Activated CD8-positive, alpha-beta memory T cell treated with anti-CD3 and anti-CD28 coated beads, Interleukin-2, amount 50 U/mL, for 24 hours (primary cell): Measurements from ENCODE around the gene EPS15.

Source experiments
- DNase-seq: peaks from one replicate; pipeline ENCODE4 v3.0.0-alpha.2; 2020; ENCODE audit errors: extremely low read depth

Gene EPS15

DNA sequence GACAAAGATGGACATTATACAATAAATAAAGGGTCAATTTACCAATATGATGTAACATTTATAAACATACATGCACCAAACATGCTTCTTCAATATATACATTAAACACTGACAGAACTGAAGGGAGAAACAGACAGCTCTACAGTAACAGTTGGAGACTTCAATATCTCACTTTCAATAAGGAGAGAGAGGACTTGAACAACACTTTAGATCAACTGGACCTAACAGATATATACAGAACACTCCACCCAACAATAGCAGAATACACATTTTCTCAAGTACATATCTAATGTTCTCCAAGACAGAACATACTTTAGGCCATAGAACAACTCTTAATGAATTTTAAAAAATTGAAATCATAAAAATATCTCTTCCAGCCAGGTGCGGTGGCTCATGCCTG lies 138.1 kb downstream of the EPS15 start:
- no peak for DNase-seq

DNA sequence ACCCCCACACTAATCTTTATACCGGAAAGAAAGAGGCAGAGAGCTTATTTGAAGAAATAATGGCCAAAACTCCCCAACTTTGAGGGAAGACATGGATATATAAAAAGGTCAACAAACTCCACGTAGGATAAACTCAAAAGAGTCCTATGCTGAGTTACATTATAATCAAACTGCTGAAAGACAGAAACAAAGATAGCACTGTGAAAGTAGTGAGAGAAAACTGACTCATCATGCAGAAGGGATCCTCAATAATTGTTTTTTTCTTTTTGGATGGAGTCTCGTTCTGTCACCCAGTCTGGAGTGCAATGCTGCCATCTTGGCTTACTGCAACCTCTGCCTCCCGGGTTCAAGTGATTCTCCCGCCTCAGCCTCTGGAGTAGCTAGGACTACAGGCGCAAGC lies 140.2 kb downstream of the EPS15 start:
- DNase-seq = no peak

DNA sequence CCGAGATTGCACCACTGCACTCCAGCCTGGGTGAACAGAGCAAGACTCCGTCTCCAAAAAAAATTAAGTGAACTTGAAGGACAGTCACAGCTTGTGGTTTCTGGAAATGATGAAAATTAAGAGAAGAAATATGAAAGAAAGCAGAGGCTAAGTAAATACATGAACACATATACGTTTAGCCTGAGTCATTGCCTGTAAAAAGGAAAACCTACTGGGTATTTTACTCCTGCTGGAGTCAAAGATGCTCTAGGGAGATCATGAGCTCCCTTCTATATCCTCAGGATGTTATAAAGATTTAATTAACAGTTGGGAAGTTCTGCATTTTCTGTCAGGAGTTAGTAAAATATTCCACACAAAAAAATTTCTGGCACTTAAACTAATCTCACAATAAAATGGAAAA lies 145.2 kb downstream of the EPS15 start:
- no peak for DNase-seq

DNA sequence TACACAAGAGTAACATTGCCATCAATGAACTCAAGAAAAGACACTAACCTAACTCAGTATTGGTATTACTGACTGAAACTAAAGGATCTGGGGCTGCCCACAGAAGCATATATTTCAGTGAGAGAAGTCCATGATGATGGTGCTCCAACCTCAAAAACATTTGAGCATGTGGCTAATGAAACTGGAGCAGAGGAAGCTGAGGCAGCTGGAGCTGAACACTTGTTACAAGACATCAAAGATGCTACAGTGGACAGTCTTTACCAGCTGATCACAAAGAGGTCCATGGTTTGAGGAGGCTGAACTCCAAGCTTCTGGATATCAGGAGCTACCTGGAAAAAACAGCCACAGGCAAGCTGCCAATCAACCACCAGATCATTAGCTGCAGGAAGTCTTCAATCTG lies 146.5 kb downstream of the EPS15 start:
- no peak for DNase-seq

DNA sequence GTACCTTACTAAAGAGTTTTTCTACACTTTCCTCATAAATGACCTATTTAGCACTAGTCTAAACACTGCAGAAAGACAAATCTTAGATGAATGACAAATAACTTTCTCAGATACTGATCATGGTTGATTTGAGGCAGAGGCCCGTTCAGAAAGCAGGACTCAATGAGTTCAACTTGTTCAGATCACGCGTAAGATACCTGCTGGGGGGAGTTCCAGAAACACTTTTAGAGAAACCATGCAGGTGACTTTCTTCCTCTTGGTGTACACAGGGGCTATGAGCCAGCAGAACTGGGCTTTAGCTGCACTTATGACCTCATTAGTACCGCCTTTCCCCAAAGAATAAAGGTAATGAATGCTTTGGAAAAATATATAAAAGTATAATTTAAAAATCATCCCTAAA lies 149.9 kb downstream of the EPS15 start:
- no peak for DNase-seq

DNA sequence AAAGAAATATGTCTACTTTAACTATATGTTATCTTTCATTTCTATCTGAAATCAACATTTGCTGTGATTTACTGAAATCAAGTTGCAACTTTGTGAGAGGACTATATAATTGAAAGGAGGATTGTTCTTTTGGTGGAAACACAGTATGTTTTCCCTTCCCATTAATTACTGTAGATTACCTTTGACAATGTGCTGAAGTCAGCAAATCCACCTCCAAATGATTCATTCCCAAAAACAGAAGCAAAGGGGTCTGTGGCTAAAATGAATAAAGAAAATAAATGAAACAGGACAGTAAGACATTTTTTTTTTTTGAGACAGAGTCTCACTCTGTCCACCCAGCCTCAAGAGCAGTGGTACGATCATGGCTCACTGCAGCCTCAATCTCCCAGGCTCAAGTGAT lies 153.3 kb downstream of the EPS15 start:
- DNase-seq = no peak

DNA sequence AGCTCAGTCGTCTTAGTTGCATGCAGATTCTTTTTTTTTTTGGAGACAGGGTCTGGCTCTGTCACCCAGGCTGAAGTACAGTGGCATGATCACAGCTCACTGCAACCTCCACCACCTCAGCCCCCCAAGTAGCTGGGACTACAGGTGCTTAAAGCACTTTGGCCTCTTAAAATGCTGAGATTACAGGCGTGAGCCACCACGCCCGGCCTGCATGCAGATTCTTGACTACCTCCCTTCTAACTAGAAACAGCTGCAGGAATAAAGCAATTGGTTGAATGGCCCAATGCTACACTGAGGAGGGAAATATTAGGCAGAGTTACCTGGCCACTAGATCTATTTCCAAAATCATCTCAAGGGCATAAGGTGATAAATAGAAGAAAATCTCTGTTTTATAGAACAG lies 159.2 kb downstream of the EPS15 start:
- DNase-seq = no peak

DNA sequence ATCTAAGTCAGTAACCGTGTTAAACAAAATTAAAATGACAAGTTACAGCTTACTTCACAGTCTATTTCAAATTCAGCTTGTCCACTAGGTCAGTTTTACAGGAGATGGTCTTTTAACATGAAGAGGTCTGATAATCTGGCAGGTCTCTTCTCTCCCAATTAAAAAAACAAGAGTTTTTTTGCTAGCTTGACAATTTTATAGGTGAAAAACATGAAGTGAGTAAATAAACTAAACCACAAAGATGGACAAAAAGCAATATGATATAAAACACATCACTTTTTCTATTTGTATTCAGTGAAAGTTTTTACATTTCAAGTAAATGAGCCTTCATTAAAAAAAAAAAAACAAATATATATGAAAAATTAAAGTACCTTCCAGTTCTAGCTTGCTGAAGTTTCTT lies 163.7 kb downstream of the EPS15 start:
- no peak for DNase-seq

DNA sequence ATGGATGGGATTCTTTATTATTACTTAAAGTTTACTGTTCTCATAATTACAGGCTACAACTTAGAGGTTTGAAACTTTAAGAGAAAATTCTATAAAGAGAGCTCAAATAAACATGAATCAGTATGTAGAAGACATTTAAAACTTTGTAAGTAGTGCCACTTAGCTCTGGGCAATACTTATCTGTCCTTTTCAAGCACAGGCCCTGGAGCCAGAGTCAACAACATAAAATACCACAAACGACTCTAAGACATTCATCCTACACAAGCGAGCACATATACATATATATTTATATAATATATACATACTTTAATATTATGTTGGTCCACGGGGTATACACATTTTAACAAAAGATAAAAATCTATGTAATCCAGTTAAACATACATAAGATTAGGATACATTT lies 164.7 kb downstream of the EPS15 start:
- DNase-seq = no peak

DNA sequence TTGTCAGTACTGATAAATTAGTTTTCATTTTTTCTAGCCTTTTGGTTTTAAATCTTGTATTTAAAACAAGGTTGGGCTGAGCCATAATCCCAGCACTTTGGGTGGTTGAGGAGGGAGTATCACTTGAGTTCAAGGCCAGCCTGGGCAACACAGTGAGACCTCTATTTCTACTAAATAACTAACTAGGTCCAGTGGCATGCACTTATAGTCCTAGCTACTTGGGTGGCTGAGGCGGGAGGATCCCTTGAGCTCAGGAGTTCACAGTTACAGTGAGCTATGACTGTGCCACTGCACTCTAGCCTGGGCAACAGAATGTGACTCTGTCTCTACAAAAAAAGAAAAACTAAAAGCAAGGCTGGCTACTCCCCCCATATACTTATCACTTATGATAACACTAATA lies 167.2 kb downstream of the EPS15 start:
- DNase-seq = no peak

DNA sequence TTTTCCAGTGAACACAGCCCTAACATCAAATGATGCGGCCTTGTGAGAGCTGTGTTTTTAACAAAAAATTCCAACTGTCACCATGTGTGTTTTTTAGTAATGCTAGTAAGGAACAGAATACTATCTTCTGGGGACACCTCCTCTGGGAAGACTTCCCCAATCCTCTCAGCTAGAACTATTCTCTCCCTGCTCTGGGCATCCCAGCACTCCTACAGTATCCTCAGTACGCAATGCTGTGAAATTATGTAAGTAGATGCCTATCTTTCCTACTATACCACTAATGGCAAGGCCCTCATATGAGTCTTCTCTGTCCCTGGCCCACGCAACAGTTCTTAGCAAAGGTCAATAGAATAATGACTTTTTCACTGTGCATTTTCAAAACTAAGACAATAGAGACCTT lies 169.2 kb downstream of the EPS15 start:
- no peak for DNase-seq

DNA sequence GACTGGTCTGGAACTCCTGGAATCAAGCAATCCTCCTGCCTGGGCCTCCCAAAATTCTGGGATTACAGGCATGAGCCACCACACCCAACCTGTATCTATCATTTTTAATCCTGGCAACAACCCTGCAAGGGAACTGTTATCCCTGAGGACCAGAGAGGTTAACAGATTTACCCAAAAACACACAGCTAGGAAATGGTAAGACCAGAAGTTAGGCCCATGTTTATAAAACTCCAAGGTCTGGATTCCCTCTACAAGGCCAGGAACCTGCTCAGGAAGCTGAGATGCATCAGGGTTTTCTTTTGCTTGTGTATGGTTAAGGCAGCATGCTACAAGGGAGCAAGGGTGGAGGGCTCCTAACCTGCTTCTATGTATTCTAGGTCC lies 170.9 kb downstream of the EPS15 start:
- DNase-seq = no peak

DNA sequence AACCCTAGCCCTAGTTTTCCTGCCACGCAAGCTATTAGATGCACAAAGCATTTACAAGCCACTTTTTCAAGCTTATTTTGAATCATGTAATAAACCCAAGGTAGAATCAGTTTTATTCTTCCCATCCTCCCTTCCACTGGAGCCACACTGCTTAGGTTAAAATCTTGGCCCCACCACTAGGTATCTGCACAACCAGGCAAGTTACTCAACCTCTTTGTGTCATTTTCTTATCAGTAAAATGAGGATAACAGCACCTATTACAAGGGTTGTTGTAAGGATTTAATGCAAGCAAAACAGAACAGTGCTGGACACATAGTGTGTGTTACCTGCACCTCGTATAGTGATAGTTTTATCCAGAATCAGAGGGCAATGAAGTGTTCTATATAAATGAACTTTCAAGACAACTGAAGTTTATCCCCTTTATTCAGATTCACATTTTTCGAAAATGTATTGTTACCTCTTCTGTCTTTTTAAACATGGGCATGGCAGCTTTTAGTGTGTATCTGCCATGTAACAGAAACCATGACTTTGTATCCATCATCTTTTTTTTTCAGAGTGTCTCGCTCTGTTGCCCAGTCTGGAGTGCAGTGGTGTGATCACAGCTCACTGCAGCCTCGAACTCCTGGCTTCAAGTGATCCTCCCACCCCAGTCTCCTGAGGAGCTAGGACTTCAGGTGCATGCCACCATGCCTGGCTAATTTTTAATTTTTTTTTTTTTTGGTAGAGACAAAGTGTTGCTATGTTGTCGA lies 171.5 kb downstream of the EPS15 start:
- no peak for DNase-seq

DNA sequence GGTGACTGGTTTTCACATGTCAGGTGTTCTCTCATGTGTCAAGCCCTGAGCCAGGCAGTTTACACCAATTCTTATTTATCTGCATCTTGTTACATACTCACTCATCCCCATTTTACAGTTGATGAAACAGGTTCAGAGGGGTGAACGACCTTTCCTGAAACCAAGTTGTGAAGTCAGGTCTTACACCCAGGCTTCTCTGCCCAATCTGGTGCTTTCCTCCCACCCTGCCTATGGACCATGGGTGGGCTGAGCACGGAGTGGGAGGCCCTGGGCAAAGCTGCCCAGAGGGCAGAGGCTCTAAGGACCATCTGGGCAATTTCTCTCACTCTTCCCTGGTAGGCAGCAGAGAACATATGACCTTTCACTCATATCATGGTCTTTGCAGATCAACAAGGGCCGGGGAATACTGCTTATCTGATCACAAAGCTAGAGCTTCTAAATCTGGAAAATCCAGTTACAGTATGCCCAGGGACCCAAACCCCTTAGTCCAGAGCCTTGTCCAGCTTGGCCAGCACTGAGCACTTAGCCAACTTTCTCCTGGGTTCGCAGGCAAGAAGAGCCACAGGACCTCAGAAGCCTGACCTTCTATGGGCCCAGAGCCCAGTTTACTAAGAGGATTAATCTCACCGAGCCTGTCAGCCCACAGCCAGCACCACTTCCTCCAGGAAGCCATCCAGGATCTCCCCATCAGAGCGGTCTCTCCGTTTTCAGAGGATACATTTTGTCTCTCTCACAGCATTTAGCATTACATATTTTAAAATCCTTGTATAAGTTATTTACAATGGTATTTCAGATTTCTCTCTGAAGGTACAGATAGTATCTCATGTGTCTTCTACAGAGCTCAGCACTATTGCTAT lies 172.8 kb downstream of the EPS15 start:
- DNase-seq = no peak

DNA sequence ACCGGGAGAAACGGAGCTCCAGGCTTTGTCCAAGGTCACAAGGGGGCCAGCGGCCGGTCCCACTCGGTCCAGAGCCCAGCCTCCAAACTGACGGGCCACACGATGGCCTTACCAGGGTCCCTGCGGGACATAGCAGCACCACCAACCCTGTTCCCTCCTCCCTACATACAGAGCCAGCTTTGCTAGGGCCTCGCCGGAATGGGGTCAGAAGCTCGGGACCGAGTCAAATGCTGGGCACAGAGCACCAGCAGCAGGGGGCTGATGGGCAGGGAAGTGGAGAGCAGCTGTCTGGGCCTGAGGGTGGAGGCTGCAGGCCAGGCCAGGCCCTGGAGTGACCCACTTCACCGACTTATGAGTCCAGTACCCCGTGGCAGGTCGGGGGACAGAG lies 173.8 kb downstream of the EPS15 start:
- DNase-seq = no peak

DNA sequence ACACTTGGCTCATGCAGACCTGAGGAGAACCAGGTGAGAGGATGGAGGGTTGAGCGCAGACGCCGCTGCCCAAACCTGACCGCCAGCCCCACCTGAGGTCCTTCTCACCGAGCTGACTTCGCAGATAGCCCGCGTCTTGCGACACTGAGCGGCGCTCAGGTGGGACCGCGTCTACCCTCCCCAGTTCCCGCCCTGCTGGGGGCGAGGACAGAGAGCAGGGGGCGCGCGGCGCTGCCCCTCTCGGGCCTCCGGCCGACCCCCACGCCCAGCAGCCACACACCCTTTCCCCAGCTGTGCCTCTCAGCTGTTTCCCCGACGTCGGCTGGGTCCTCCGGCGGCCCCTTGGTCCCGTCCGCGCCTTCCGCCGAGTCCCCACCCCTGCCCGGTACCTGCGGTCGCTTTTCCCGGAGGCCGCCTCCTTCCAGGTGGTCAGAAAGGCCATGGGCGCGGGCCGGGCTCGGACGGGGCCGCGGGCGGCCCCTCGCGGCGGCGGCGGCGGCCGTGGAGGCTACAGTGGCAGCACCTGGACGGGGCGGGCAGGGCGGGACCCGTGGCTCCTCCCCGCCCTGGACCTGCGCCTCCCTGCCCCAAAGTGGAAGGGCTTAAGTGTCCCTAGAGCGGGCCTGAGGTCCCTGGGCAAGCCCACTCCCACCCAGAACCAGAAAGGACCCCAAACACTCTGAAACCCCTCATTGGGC lies 174.3 kb downstream of the EPS15 start:
- DNase-seq = no peak

DNA sequence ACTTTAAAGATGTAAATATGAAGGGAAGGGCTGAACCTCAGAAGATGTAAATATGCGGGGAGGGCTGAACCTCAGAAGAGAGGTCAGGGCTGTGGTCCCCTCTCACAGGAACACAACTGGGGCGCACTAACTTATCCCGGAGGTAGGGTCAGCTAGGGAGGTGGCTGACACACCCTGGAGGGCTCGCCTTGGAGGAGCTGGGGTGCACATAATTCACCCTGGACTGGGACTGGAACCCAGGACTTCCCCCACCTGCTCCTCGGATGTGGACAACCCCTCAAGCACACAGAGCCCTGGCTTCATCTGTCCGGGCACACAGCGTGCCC lies 174.8 kb downstream of the EPS15 start:
- no peak for DNase-seq

DNA sequence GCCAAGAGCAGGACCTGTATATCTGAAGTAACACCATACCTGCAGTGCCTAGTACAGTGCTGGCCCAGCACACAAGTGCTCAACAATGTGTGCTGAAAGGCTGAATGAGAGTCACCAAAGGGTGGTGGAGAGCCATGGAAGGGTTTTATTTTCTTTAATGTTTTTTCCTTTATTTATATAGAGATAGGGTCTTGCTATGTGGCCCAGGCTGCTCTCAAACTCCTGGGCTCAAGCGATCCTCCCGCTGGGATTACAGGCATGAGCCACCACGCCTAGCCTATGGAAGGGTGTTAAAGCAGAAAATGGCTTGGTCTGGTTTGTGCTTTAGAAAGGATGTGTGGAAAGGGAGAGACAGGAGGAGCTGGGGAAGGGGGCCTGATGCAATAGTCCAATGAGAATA lies 175.4 kb downstream of the EPS15 start:
- DNase-seq = no peak

DNA sequence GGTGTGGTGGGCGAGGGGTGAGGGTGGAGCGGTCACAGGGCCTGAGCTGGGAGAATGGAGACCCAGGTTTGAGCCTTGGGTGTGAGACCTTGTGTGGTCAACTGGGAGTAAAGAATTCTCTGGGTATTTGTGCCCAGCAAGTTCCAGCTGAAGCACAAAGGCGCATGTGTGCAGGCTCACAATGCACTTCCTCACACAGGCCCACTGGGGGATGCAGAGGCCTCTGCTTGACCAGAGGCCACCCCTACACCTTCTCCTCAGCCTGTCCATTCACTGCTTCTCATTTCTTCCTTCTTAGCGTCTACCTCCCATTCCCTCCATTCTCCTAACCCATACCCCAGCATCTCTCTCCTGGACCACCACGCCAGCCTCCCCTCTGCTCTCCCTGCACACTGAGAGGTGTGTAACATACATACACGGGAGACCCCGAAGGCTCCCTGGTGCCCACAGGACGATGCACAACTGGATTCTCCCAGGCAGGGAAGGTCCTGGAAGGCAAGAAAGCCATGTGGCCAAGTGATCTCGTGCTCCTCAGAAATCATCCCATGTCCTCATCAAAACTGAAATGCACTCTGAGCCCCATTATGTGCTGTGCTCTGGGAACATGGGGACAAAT lies 176.4 kb downstream of the EPS15 start:
- no peak for DNase-seq

DNA sequence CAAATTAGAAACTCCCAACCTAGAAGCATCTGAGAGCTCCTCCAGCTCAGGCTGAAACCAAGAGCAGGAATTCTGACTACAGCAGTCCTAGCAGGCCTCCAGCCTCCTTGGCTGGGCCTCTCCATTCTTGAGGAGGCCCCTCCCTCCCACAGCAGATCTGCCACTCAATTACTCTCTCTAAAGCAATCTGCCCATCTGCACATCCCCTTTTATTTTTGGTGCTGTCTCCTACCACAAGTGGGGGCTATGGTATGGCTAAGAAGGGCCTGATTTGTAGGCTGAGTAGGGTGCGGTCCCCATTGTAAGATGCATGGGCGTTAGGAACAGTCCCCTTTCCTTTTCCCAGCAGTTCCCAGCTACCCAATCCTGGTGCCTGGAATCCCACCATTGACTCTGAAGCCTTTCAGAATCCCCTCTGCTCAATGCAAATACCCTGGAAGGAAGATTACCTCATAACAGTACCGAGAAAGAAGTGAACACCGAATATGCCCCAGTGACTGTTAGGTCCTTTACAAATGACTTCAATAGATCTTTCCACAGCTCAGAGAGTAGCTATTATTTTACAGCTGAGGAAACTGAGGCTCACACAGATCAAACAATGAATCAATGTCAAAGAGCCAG lies 177.1 kb downstream of the EPS15 start:
- no peak for DNase-seq

DNA sequence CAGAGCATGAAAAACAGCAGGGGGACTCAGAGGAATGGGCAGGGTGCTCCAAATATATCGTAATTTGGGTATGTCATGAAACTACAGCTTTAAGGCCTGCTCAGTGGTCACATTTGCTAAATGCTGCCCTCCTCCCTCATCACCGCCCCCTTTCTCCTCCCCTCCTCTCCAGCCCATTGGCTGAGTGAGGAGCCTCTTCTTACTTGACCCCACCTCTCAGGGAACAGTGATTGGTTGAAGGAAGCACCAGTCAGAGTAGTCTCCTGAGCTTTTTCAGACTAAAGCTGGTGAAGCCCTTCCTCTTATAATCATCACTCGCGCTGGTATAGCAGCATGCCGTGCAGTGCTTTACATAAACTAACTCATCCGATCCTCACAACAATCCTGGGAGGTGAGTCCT lies 178.7 kb downstream of the EPS15 start:
- DNase-seq = no peak

DNA sequence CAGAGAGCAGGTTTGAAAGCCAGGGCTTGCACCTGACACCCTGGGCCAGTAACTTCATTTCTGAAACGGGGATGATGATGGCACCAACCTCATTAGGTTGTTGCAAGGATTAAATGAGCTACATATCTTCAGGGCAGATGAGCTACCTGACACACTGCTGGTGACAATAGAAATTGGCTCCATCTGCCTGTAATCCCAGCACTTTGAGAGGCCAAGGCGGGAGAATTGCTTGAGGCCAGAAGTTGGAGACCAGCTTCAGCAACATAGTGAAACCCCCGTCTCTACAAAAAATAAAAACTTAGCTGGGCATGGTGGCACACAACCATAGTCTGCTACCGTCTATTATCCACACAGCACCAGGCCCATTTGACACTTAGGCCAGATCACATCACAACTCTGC lies 182.4 kb downstream of the EPS15 start:
- DNase-seq = no peak
